H9 (cell line): ENCODE results near the gene CCDC57. TPM values are rescaled to one million over a fixed set of nuclear protein-coding genes. Genes with fewer than 3 reads are reported as not detected.

ENCODE experiments used
- DNase-seq: peaks from one replicate; pipeline ENCODE4 v3.0.0-alpha.2; 2017
- H2AFZ ChIP-seq: one replicate; pipeline ENCODE4 v1.6.1; 2013; ENCODE audit warnings: mild to moderate bottlenecking, low read length, control low read depth, moderate library complexity
- H2AK5ac ChIP-seq: 2 replicates; pipeline ENCODE4 v1.6.1; 2013; ENCODE audit warnings: low read length, control low read depth, mixed read lengths; ENCODE audit not compliant: insufficient read length
- H2BK120ac ChIP-seq: one replicate; pipeline ENCODE4 v1.6.1; 2013; ENCODE audit warnings: low read depth, mild to moderate bottlenecking, low read length, control low read depth, inconsistent platforms; ENCODE audit not compliant: poor library complexity, severe bottlenecking
- H2BK12ac ChIP-seq: 2 replicates; pipeline ENCODE4 v1.6.1; 2013; ENCODE audit warnings: low read length, control low read depth, mixed read lengths, low read depth; ENCODE audit not compliant: insufficient read length
- H2BK15ac ChIP-seq: 2 replicates; pipeline ENCODE4 v1.6.1; 2013; ENCODE audit warnings: low read depth, low read length, control low read depth
- H2BK20ac ChIP-seq: one replicate; pipeline ENCODE4 v1.6.1; 2013; ENCODE audit warnings: low read depth, mild to moderate bottlenecking, low read length, control low read depth, inconsistent platforms; ENCODE audit not compliant: poor library complexity, severe bottlenecking
- H2BK5ac ChIP-seq: 2 replicates; pipeline ENCODE4 v1.6.1; 2013; ENCODE audit warnings: low read length, control low read depth, mixed read lengths; ENCODE audit not compliant: insufficient read length
- H3K14ac ChIP-seq: 2 replicates; pipeline ENCODE4 v1.6.1; 2013; ENCODE audit warnings: low read length, control low read depth; ENCODE audit not compliant: insufficient read depth
- H3K18ac ChIP-seq: 2 replicates; pipeline ENCODE4 v1.6.1; 2013; ENCODE audit warnings: low read depth, mild to moderate bottlenecking, mixed read lengths, low read length, control low read depth; ENCODE audit not compliant: insufficient read length
- H3K23ac ChIP-seq: 2 replicates; pipeline ENCODE4 v1.6.1; 2013; ENCODE audit warnings: low read length, control low read depth, mixed read lengths, low read depth; ENCODE audit not compliant: insufficient read length
- H3K23me2 ChIP-seq: 2 replicates; pipeline ENCODE4 v1.6.1; 2013; ENCODE audit warnings: low read depth, mild to moderate bottlenecking, mixed read lengths, low read length, control low read depth; ENCODE audit not compliant: insufficient read length, poor library complexity, severe bottlenecking
- H3K27ac ChIP-seq: 2 replicates; pipeline ENCODE4 v1.5.1; 2013; ENCODE audit warnings: low read length, control low read depth, mixed read lengths, low read depth; ENCODE audit not compliant: insufficient read length
- H3K27me3 ChIP-seq: 2 replicates; pipeline ENCODE4 v1.6.1; 2013; ENCODE audit warnings: low read length, control low read depth, inconsistent platforms; ENCODE audit not compliant: insufficient read depth
- H3K4ac ChIP-seq: 2 replicates; pipeline ENCODE4 v1.6.1; 2013; ENCODE audit warnings: low read depth, mild to moderate bottlenecking, control low read depth, inconsistent platforms, low read length, moderate library complexity
- H3K4me1 ChIP-seq: 2 replicates; pipeline ENCODE4 v1.6.1; 2013; ENCODE audit warnings: low read length, control low read depth, inconsistent platforms; ENCODE audit not compliant: insufficient read depth
- H3K4me2 ChIP-seq: 2 replicates; pipeline ENCODE4 v1.6.1; 2013; ENCODE audit warnings: low read length, control low read depth, mixed read lengths; ENCODE audit not compliant: insufficient read length, insufficient read depth
- H3K56ac ChIP-seq: 2 replicates; pipeline ENCODE4 v1.6.1; 2013; ENCODE audit warnings: low read depth, mild to moderate bottlenecking, mixed read lengths, low read length, control low read depth; ENCODE audit not compliant: insufficient read length
- H3K79me1 ChIP-seq: 2 replicates; pipeline ENCODE4 v1.6.1; 2013; ENCODE audit warnings: low read depth, mild to moderate bottlenecking, moderate library complexity, low read length, control low read depth, inconsistent platforms; ENCODE audit not compliant: insufficient read depth, poor library complexity, severe bottlenecking
- H3K79me2 ChIP-seq: 2 replicates; pipeline ENCODE4 v1.6.1; 2013; ENCODE audit warnings: low read length, control low read depth, inconsistent platforms; ENCODE audit not compliant: insufficient read depth
- H3K9ac ChIP-seq: 2 replicates; pipeline ENCODE4 v1.6.1; 2013; ENCODE audit warnings: low read length, control low read depth, mixed read lengths; ENCODE audit not compliant: insufficient read length; ENCODE audit errors: extremely low read depth
- H3K9me3 ChIP-seq: one replicate; pipeline ENCODE4 v1.6.1; 2013; ENCODE audit warnings: low read depth, low read length, inconsistent platforms; ENCODE audit not compliant: control insufficient read depth
- H3T11ph ChIP-seq: one replicate; pipeline ENCODE4 v1.6.1; 2013; ENCODE audit warnings: mild to moderate bottlenecking, low read length, control low read depth, inconsistent platforms
- H4K20me1 ChIP-seq: one replicate; pipeline ENCODE4 v1.6.1; 2013; ENCODE audit not compliant: control insufficient read depth, insufficient read length, insufficient read depth
- H4K5ac ChIP-seq: 2 replicates; pipeline ENCODE4 v1.6.1; 2013; ENCODE audit warnings: low read depth, mild to moderate bottlenecking, mixed read lengths, low read length, control low read depth; ENCODE audit not compliant: insufficient read length
- H4K8ac ChIP-seq: replicated peaks from 2 replicates; pipeline ENCODE4 v1.6.1; 2013; ENCODE audit warnings: low read length, control low read depth, mixed read lengths, low read depth; ENCODE audit not compliant: insufficient read length
- H4K91ac ChIP-seq: 2 replicates; pipeline ENCODE4 v1.6.1; 2013; ENCODE audit warnings: low read depth, mild to moderate bottlenecking, moderate library complexity, mixed read lengths, low read length, control low read depth; ENCODE audit not compliant: insufficient read length
- H3K27ac Mint-ChIP-seq, 3 experiments: 2 replicates in 2 of 3; 3 replicates in 1 of 3; pipeline ENCODE4 v1.8.0; 2020 to 2021; ENCODE audit warnings: mixed read lengths in 3 of 3, mild to moderate bottlenecking in 1 of 3, moderate library complexity in 1 of 3
- H3K27me3 Mint-ChIP-seq: 2 replicates; pipeline ENCODE4 v1.8.0; 2021; ENCODE audit warnings: low read depth, mild to moderate bottlenecking, moderate library complexity, mixed read lengths
- H3K36me3 Mint-ChIP-seq, 3 experiments: 2 replicates in 2 of 3; 3 replicates in 1 of 3; pipeline ENCODE4 v1.8.0; 2020 to 2021; ENCODE audit warnings: low read depth in 3 of 3, mixed read lengths in 3 of 3; ENCODE audit not compliant: insufficient read depth in 1 of 3
- H3K4me1 Mint-ChIP-seq, 2 experiments: 2 replicates each; pipeline ENCODE4 v1.8.0; 2020; ENCODE audit warnings: mixed read lengths in 2 of 2
- H3K4me3 Mint-ChIP-seq, 2 experiments: 2 replicates in 1 of 2; 3 replicates in 1 of 2; pipeline ENCODE4 v1.8.0; 2020 to 2021; ENCODE audit warnings: mild to moderate bottlenecking in 2 of 2, mixed read lengths in 2 of 2, moderate library complexity in 1 of 2
- H3K9me3 Mint-ChIP-seq, 2 experiments: 2 replicates in 1 of 2; 3 replicates in 1 of 2; pipeline ENCODE4 v1.8.0; 2020; ENCODE audit warnings: mild to moderate bottlenecking in 2 of 2, mixed read lengths in 2 of 2, moderate library complexity in 1 of 2
- CTCF ChIP-seq: fragments of 200-600 bp; sonication (generic); conservative IDR thresholded peaks from 3 replicates; pipeline ENCODE4 v1.8.0; 2021; ENCODE audit warnings: antibody characterized with exemption, mild to moderate bottlenecking
- WGBS: extraction: QIAGEN DNeasy Blood & Tissue Kit; methylation state at CpG from one replicate; pipeline ENCODE4 v1.1.7; 2013; ENCODE audit warnings: missing lambda C conversion rate, low lambda C conversion rate, mixed read lengths; ENCODE audit not compliant: insufficient read length; ENCODE audit errors: extremely low coverage; 5-methylcytosine and 5-hydroxymethylcytosine counted together
- total RNA-seq: library from RNA; stranded (reverse); gene quantifications from 2 replicates; pipeline ENCODE4 v1.2.1, GENCODE V29; 2021

The CCDC57 gene
- total RNA-seq, 1 experiment from 2014 or later, result 11.0 TPM

GRCh38 chr17:82095777-82096708, 116.6 kb downstream of the CCDC57 start:
- no peak for TF ChIP-seq CTCF
- no peaks in the 10 kb centered on the region for H3K9me3 ChIP-seq
- no peak overlapping the region for H2BK5ac ChIP-seq
- no peak overlapping the region for H3K27ac ChIP-seq
- no peak overlapping the region; the same call in 1 of the 2 replicates for H3K14ac ChIP-seq
- no peaks in the 10 kb centered on the region for H4K20me1 ChIP-seq
- peak overlapping the region; percentile 73 for H3K4me2 ChIP-seq
- no peak overlapping the region for H2AFZ ChIP-seq
- Mint-ChIP-seq H3K27me3 (no peaks in the 10 kb centered on the region), H3K27ac (peak overlapping the region in 2 of 3 experiments; percentile 40 to 51; a peak in 2 of 7 replicates), H3K36me3 (peaks cover 12 to 39% (median 38%) of the 10 kb centered on the region in 3 experiments; a peak in 6 of 7 replicates), H3K4me1 (peaks cover 11 to 27% of the 10 kb centered on the region in 2 experiments), H3K9me3 (no peaks in the 10 kb centered on the region), H3K4me3 (peak overlapping the region; percentile 74 to 82)
- H3K79me1 ChIP-seq, result peaks cover 13% of the 10 kb centered on the region
- no peak overlapping the region for H3T11ph ChIP-seq
- no peak overlapping the region for H4K5ac ChIP-seq
- H3K23ac ChIP-seq, result no peak overlapping the region
- H3K56ac ChIP-seq, result no peak overlapping the region
- no peak for DNase-seq
- H4K91ac ChIP-seq, result no peak overlapping the region
- H3K9ac ChIP-seq, result peak overlapping the region; percentile 53
- H2BK120ac ChIP-seq, result no peak overlapping the region
- H3K18ac ChIP-seq, result no peak overlapping the region
- H2BK15ac ChIP-seq, result no peak overlapping the region
- peaks cover 20% of the 10 kb centered on the region; the same call in 1 of the 2 replicates for H3K79me2 ChIP-seq
- H3K27me3 ChIP-seq, result no peaks in the 10 kb centered on the region
- H3K4me1 ChIP-seq, result no peaks in the 10 kb centered on the region
- H2BK12ac ChIP-seq, result no peak overlapping the region
- H4K8ac ChIP-seq, result no peak overlapping the region
- H2BK20ac ChIP-seq, result no peak overlapping the region
- H3K23me2 ChIP-seq, result peaks cover 14% of the 10 kb centered on the region
- no peak overlapping the region for H3K4ac ChIP-seq
- no CpG with 5 or more reads among the region's 35 CpGs for WGBS
- no peak overlapping the region for H2AK5ac ChIP-seq
